ENCODE data around the gene NFATC1.

The NFATC1 gene

DNA sequence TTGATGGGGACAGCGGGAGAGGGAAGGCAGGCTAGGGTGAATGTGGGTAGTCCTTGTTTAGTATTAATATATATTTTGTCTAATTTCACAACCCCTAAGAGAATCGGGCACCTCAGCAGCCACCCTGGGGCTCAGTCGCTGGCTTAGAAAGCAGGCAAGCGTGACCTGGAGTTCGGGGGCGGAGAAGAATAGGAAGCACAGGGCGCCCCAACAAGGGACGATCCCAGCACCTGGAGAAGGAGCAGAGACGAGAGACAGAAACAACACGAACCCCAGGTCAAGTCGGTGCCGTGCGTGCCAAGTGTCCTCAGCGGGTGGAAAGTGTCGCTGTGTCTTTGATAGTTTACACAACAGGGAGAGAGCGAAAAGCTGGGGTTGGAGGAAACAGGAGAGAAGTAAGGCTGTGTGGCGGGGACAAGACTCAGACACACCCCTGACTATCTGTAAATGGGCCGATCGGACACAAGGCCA lies 95.4 kb downstream of the NFATC1 start:
- no peak overlapping the region for H3K4me3 ChIP-seq (ENCODE audit: low read depth, low read length)
- TF ChIP-seq, protein P1, sequence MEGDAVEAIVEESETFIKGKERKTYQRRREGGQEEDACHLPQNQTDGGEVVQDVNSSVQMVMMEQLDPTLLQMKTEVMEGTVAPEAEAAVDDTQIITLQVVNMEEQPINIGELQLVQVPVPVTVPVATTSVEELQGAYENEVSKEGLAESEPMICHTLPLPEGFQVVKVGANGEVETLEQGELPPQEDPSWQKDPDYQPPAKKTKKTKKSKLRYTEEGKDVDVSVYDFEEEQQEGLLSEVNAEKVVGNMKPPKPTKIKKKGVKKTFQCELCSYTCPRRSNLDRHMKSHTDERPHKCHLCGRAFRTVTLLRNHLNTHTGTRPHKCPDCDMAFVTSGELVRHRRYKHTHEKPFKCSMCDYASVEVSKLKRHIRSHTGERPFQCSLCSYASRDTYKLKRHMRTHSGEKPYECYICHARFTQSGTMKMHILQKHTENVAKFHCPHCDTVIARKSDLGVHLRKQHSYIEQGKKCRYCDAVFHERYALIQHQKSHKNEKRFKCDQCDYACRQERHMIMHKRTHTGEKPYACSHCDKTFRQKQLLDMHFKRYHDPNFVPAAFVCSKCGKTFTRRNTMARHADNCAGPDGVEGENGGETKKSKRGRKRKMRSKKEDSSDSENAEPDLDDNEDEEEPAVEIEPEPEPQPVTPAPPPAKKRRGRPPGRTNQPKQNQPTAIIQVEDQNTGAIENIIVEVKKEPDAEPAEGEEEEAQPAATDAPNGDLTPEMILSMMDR (IDR thresholded peaks at IDR 0.05; ENCODE audit: low read depth, low read length) = no peak

DNA sequence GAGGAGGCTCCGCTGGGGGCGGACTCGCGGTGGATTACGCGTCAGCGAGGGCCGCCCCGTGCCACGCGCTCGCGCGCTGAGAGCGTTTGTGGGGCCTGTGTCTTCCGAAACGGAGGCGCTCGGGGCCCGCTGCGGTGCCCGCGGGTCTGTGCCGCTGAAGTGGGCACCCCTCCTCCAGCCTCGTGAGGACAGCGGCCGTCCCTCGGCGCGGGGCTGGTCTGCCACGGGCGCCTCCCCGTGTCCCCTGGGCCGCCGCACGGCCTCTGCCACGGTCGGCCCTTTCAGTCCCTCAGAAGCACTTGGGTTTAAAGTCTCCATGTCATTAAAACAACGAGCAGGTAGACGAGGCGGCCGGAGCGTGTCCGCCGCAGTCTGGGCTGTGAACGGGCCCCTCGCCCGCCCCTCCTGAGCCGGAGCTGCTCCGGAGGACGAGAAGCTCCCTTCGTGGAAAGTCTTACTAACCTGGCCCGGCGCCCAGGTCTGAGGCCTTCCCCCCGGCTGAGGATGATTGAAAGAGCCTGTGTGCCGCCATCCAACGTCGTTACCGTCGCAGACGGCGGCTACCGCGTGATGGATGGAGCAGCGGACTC lies 97.6 kb downstream of the NFATC1 start:
- H3K4me3 ChIP-seq (ENCODE audit: low read depth, low read length) = no peak overlapping the region
- TF ChIP-seq, protein P1 (IDR thresholded peaks at IDR 0.05; ENCODE audit: low read depth, low read length) = no peak

- TF ChIP-seq, protein P1 (IDR thresholded peaks at IDR 0.05; ENCODE audit: low read depth, low read length) = no peak
- H3K4me3 ChIP-seq (ENCODE audit: low read depth, low read length) = no peak overlapping the region
Measured at GRCh38 chr18:79493801-79494211, 98.1 kb downstream of the NFATC1 start.

GRCh38 chr18:79494936-79495335 lies 99.2 kb downstream of the NFATC1 start:
- no peak overlapping the region for H3K4me3 ChIP-seq (ENCODE audit: low read depth, low read length)
- TF ChIP-seq, protein P1 (IDR thresholded peaks at IDR 0.05; ENCODE audit: low read depth, low read length) = no peak

DNA sequence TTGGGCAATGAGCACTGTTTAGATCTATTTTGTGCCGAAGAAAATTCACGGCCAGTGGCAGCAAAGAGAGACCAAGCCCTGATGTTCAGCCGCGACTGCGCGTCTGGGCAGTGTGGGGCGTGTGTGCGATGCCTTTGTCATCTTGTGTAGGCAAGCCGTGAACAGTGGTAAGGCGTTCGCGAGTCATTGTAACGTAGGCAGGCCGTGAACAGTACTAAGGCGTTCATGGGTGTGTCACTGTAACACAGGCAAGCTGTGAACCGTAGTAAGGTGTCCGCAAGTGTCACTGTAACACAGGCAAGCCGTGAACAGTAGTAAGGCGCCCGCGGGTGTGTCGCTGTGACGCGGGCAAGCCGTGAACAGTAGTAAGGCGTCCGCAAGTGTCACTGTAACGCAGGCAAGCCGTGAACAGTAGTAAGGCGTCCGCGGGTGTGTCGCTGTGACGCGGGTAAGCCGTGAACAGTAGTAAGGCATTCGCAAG lies 99.9 kb downstream of the NFATC1 start:
- TF ChIP-seq, protein P1 (IDR thresholded peaks at IDR 0.05; ENCODE audit: low read depth, low read length) = no peak
- no peak overlapping the region for H3K4me3 ChIP-seq (ENCODE audit: low read depth, low read length)

- TF ChIP-seq, protein P1 (IDR thresholded peaks at IDR 0.05; ENCODE audit: low read depth, low read length) = no peak
Measured at GRCh38 chr18:79496237-79496977, 100.7 kb downstream of the NFATC1 start.

More at GRCh38 chr18:79496237-79496977, 100.7 kb downstream of the NFATC1 start:
- H3K4me3 ChIP-seq (ENCODE audit: low read depth, low read length) = no peak overlapping the region
